Mesenchymal stem cell (in vitro differentiated cells and primary cell): ENCODE measurements around the gene GYPC.

Experiments
- DNase-seq: peaks from one replicate; pipeline ENCODE4 v3.0.0-alpha.2; 2013
- H2AFZ ChIP-seq: one replicate; pipeline ENCODE4 v1.6.1; 2013; ENCODE audit warnings: low read depth, mild to moderate bottlenecking, control low read depth, inconsistent platforms, low read length, moderate library complexity
- H2AK5ac ChIP-seq: 2 replicates; pipeline ENCODE4 v1.6.1; 2013; ENCODE audit warnings: low read length, moderate library complexity, mild to moderate bottlenecking, inconsistent platforms; ENCODE audit not compliant: severe bottlenecking
- H2BK120ac ChIP-seq: one replicate; pipeline ENCODE4 v1.6.1; 2013; ENCODE audit warnings: low read depth, mild to moderate bottlenecking, inconsistent platforms, low read length, moderate library complexity
- H2BK12ac ChIP-seq, 2 experiments: one replicate each; pipeline ENCODE4 v1.6.1; 2013; ENCODE audit warnings: inconsistent platforms in 2 of 2, low read length in 2 of 2, mild to moderate bottlenecking in 2 of 2, moderate library complexity in 2 of 2, control low read depth in 1 of 2
- H2BK15ac ChIP-seq: one replicate; pipeline ENCODE4 v1.6.1; 2013; ENCODE audit warnings: mild to moderate bottlenecking, low read depth, inconsistent platforms; ENCODE audit not compliant: poor library complexity, severe bottlenecking
- H2BK5ac ChIP-seq: 2 replicates; pipeline ENCODE4 v1.6.1; 2013; ENCODE audit warnings: low read depth, mild to moderate bottlenecking, low read length, control low read depth, inconsistent platforms; ENCODE audit not compliant: poor library complexity, severe bottlenecking
- H3K14ac ChIP-seq, 2 experiments: one replicate each; pipeline ENCODE4 v1.6.1; 2013; ENCODE audit warnings: inconsistent platforms in 2 of 2, low read length in 2 of 2, control low read depth in 1 of 2, mild to moderate bottlenecking in 1 of 2, moderate library complexity in 1 of 2
- H3K18ac ChIP-seq, 2 experiments: one replicate each; pipeline ENCODE4 v1.6.1; 2013; ENCODE audit warnings: inconsistent platforms in 2 of 2, low read length in 2 of 2, control low read depth in 1 of 2, low read depth in 1 of 2, mild to moderate bottlenecking in 1 of 2
- H3K23ac ChIP-seq, 2 experiments: one replicate each; pipeline ENCODE4 v1.6.1; 2013; ENCODE audit warnings: inconsistent platforms in 2 of 2, low read length in 2 of 2, mild to moderate bottlenecking in 2 of 2, moderate library complexity in 2 of 2, control low read depth in 1 of 2
- H3K27ac ChIP-seq: 2 replicates; pipeline ENCODE4 v1.5.1; 2013; ENCODE audit warnings: mild to moderate bottlenecking, moderate library complexity, low read length, control low read depth, inconsistent platforms; ENCODE audit not compliant: poor library complexity, severe bottlenecking
- H3K27me3 ChIP-seq, 2 experiments: 2 replicates each; pipeline versions ENCODE4 v1.6.1 to v1.7.0; 2013; ENCODE audit warnings: low read length in 2 of 2, mild to moderate bottlenecking in 2 of 2, moderate library complexity in 2 of 2, control low read depth in 1 of 2, inconsistent platforms in 1 of 2; ENCODE audit not compliant: control insufficient read depth in 1 of 2, insufficient read depth in 1 of 2
- H3K36me3 ChIP-seq, 2 experiments: 2 replicates each; pipeline versions ENCODE4 v1.6.1 to v1.7.0; 2013; ENCODE audit warnings: low read length in 2 of 2, control low read depth in 1 of 2, inconsistent platforms in 1 of 2, low read depth in 1 of 2, mild to moderate bottlenecking in 1 of 2; ENCODE audit not compliant: insufficient read depth in 2 of 2, control insufficient read depth in 1 of 2
- H3K4ac ChIP-seq, 2 experiments: one replicate each; pipeline ENCODE4 v1.6.1; 2013; ENCODE audit warnings: inconsistent platforms in 2 of 2, low read length in 2 of 2, mild to moderate bottlenecking in 2 of 2, moderate library complexity in 2 of 2, control low read depth in 1 of 2, low read depth in 1 of 2
- H3K4me1 ChIP-seq: 2 replicates; pipeline ENCODE4 v1.6.1; 2013; ENCODE audit warnings: low read depth, low read length, control low read depth; ENCODE audit not compliant: control insufficient read depth, insufficient read depth
- H3K4me2 ChIP-seq: 2 replicates; pipeline ENCODE4 v1.6.1; 2013; ENCODE audit warnings: low read length, mild to moderate bottlenecking, inconsistent platforms; ENCODE audit not compliant: poor library complexity, severe bottlenecking
- H3K4me3 ChIP-seq, 2 experiments: 2 replicates each; pipeline versions ENCODE4 v1.5.1 to v1.7.0; 2013; ENCODE audit warnings: low read length in 2 of 2, mild to moderate bottlenecking in 2 of 2, control low read depth in 1 of 2, low read depth in 1 of 2; ENCODE audit not compliant: insufficient read depth in 1 of 2
- H3K79me1 ChIP-seq: replicated peaks from 2 replicates; pipeline ENCODE4 v1.6.1; 2013; ENCODE audit warnings: mild to moderate bottlenecking, control low read depth, low read length, inconsistent platforms; ENCODE audit not compliant: poor library complexity, severe bottlenecking
- H3K9ac ChIP-seq: 2 replicates; pipeline ENCODE4 v1.7.0; 2013; ENCODE audit warnings: mild to moderate bottlenecking, low read length, moderate library complexity
- H3K9me3 ChIP-seq: 2 replicates; pipeline ENCODE4 v1.7.0; 2013; ENCODE audit warnings: mild to moderate bottlenecking, low read length; ENCODE audit not compliant: control insufficient read depth
- H4K8ac ChIP-seq: one replicate; pipeline ENCODE4 v1.6.1; 2013; ENCODE audit warnings: inconsistent platforms, mild to moderate bottlenecking, low read length, moderate library complexity
- H4K91ac ChIP-seq: one replicate; pipeline ENCODE4 v1.6.1; 2013; ENCODE audit warnings: mild to moderate bottlenecking, low read length, inconsistent platforms
- WGBS: methylation state at CpG from one replicate; pipeline ENCODE4 v1.1.7; 2013; ENCODE audit warnings: mixed read lengths; 5-methylcytosine and 5-hydroxymethylcytosine counted together

GYPC gene

GRCh38 chr2:126679094-126679713 is 23.2 kb downstream of the GYPC start:
- no peak overlapping the region for H2AFZ ChIP-seq

GRCh38 chr2:126681505-126681904 is 25.5 kb downstream of the GYPC start:
- no peak overlapping the region for H4K91ac ChIP-seq
- no peak overlapping the region for H3K18ac ChIP-seq
- H3K36me3 ChIP-seq, result peaks cover 44 to 60% of the 10 kb centered on the region in 2 experiments
- no peak overlapping the region for H2BK15ac ChIP-seq
- H3K9me3 ChIP-seq, result no peaks in the 10 kb centered on the region
- H2AFZ ChIP-seq, result no peak overlapping the region
- no peaks in the 10 kb centered on the region for H3K27me3 ChIP-seq
- no peak overlapping the region for H3K27ac ChIP-seq
- no peak overlapping the region for H3K9ac ChIP-seq
- no peak overlapping the region for H2AK5ac ChIP-seq
- H3K23ac ChIP-seq, result no peak overlapping the region
- H4K8ac ChIP-seq, result no peak overlapping the region
- H3K79me1 ChIP-seq, result peaks cover 54% of the 10 kb centered on the region
- no peak overlapping the region for H2BK120ac ChIP-seq
- 99% methylated on average over 4 of the region's 6 CpGs for WGBS
- no peak for DNase-seq
- no peak overlapping the region for H2BK12ac ChIP-seq
- no peak overlapping the region for H3K4me3 ChIP-seq
- no peak overlapping the region for H2BK5ac ChIP-seq
- H3K4me2 ChIP-seq, result no peak overlapping the region
- H3K4me1 ChIP-seq, result peaks cover 1% of the 10 kb centered on the region
- H3K14ac ChIP-seq, result peak overlapping the region in 1 of 2 experiments; percentile 49
- no peak overlapping the region for H3K4ac ChIP-seq

More at GRCh38 chr2:126679094-126679713, 23.2 kb downstream of the GYPC start:
- Histone ChIP-seq H3K9ac (no peak overlapping the region), H3K27me3 (no peaks in the 10 kb centered on the region), H3K23ac (no peak overlapping the region), H3K79me1 (peaks cover 51% of the 10 kb centered on the region), H2BK15ac (no peak overlapping the region), H3K18ac (no peak overlapping the region), H3K4me2 (no peak overlapping the region), H3K4ac (no peak overlapping the region), H3K14ac (no peak overlapping the region), H3K4me1 (peaks cover 1% of the 10 kb centered on the region), H4K91ac (no peak overlapping the region), H2BK12ac (no peak overlapping the region), H2BK5ac (no peak overlapping the region), H4K8ac (no peak overlapping the region), H2AK5ac (no peak overlapping the region), H3K27ac (no peak overlapping the region), H3K9me3 (peaks cover 15% of the 10 kb centered on the region), H3K4me3 (no peak overlapping the region), H3K36me3 (peaks cover 43 to 45% of the 10 kb centered on the region in 2 experiments), H2BK120ac (no peak overlapping the region)
- DNase-seq, result no peak
- WGBS, result 94% methylated on average over 9 of the region's 9 CpGs

DNA sequence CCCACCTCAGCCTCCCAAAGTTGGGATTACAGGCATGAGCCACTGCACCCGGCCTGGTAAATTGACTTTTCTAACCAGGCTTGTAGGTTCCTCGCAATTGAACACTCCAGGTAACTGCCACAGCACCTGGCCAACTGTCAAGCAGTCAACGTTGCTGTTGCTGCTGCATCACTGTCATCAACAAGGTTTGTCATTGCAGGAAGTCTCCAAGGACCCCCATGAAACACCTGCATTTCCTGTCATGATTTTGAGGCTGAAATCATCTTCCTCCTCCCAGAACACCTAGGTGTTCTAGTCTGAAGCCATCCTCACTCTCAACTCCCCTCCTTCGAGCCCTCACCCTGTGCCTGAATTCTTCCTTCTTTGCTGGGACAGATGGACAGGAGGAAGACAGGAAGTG is 29.7 kb downstream of the GYPC start:
- no peak for DNase-seq
- Histone ChIP-seq H3K4me1 (peaks cover 6% of the 10 kb centered on the region), H3K14ac (no peak overlapping the region), H3K9ac (no peak overlapping the region), H3K23ac (no peak overlapping the region), H3K9me3 (no peaks in the 10 kb centered on the region), H3K18ac (no peak overlapping the region), H2AFZ (no peak overlapping the region), H3K27ac (no peak overlapping the region), H2BK120ac (no peak overlapping the region), H3K4me2 (no peak overlapping the region), H2AK5ac (no peak overlapping the region), H2BK15ac (no peak overlapping the region), H4K91ac (no peak overlapping the region), H3K79me1 (peaks cover 43% of the 10 kb centered on the region), H3K4ac (no peak overlapping the region), H2BK5ac (no peak overlapping the region), H2BK12ac (no peak overlapping the region), H3K4me3 (no peak overlapping the region), H3K36me3 (peaks cover 36 to 50% of the 10 kb centered on the region in 2 experiments), H3K27me3 (no peaks in the 10 kb centered on the region), H4K8ac (no peak overlapping the region)
- WGBS, result 81% methylated on average over 4 of the region's 4 CpGs

DNA sequence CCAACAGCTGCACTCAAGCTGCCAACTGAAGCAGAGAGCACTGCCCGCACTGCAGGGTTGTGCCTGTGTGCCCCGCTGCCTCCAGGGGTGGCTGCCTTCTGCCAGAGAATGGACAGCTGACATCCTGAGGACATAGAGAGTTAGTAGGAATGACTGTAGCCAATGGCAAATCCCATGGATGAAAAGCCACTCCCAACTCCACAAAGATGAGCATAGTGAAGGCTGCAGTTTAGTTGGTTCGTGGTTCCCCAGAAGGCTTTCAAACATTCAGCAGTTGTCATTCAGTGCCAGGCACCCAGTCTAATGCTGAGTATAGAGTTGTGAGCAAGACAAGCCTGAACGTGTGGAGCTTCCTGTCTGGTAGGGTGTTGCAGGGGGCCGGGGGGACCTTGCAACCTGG is 30.3 kb downstream of the GYPC start:
- no peak overlapping the region for H4K8ac ChIP-seq
- peaks cover 38 to 52% of the 10 kb centered on the region in 2 experiments for H3K36me3 ChIP-seq
- H2BK120ac ChIP-seq, result no peak overlapping the region
- H2BK12ac ChIP-seq, result no peak overlapping the region
- H3K4me3 ChIP-seq, result no peak overlapping the region
- H3K4me2 ChIP-seq, result no peak overlapping the region
- H3K27me3 ChIP-seq, result no peaks in the 10 kb centered on the region
- H3K14ac ChIP-seq, result no peak overlapping the region
- peaks cover 6% of the 10 kb centered on the region for H3K4me1 ChIP-seq
- H3K23ac ChIP-seq, result no peak overlapping the region
- no peak overlapping the region for H3K18ac ChIP-seq
- no peaks in the 10 kb centered on the region for H3K9me3 ChIP-seq
- no peak overlapping the region for H3K4ac ChIP-seq
- H4K91ac ChIP-seq, result no peak overlapping the region
- no peak overlapping the region for H2AK5ac ChIP-seq
- no peak overlapping the region for H2BK15ac ChIP-seq
- H3K79me1 ChIP-seq, result peaks cover 43% of the 10 kb centered on the region
- no peak overlapping the region for H2AFZ ChIP-seq
- DNase-seq, result no peak
- no peak overlapping the region for H3K27ac ChIP-seq
- H2BK5ac ChIP-seq, result no peak overlapping the region
- no peak overlapping the region for H3K9ac ChIP-seq
- 94% methylated on average over 5 of the region's 5 CpGs for WGBS
